Omental fat pad (tissue), 4 donors: ENCODE measurements around the gene IGF2R. TPM values are rescaled to one million over a fixed set of nuclear protein-coding genes. Genes with fewer than 3 reads are reported as not detected.

Experiments
- ATAC-seq: fragments of 150-250 bp; one replicate; pipeline ENCODE4 v1.9.1; 2016; ENCODE audit warnings: mild to moderate bottlenecking, moderate library complexity; ENCODE audit not compliant: low FRiP score
- DNase-seq: peaks from one replicate; pipeline ENCODE4 v3.0.0-alpha.2; 2019; ENCODE audit warnings: low spot score
- CTCF ChIP-seq, 3 donors: fragments of 450-650 bp; IDR thresholded peaks; one replicate each; pipeline ENCODE4 v1.5.1; 2016 to 2017; ENCODE audit warnings: antibody characterized with exemption in 3 of 3, mild to moderate bottlenecking in 3 of 3, moderate library complexity in 2 of 3
- total RNA-seq, 4 donors: library from RNA; depleted of rRNA; stranded (reverse); fragments of >200 nt; gene quantifications; one replicate each; pipeline ENCODE4 v1.1.0, GENCODE V29; 2016

IGF2R gene
- total RNA-seq, 4 donors from 2014 or later, result 69.9 to 131 (median 110) TPM

- no peak for ATAC-seq
- no peak for DNase-seq
- no peak for TF ChIP-seq CTCF (IDR thresholded peaks at IDR 0.05)
Measured at GRCh38 chr6:160051390-160051789, 82.5 kb downstream of the IGF2R start.

DNA sequence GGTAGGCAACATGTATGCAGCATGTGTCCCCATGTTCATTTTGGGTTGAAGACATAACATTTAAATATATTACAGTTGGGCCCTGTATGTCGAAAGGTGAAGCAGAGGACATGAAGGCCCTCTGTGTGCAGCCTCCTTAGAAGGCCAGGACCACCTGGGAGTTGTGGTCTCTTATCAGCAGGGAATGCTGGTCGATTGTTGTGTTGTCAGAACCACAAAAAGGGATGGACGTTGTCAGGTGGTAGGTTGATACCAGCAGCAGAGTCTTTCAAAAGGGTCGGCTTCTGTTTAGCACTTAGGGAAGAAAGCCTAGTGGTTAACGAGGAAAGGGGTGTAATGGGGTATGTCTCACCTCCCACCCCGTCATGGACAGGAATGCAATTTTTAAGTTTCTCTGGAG lies 85.4 kb downstream of the IGF2R start:
- DNase-seq, result no peak
- TF ChIP-seq CTCF (IDR thresholded peaks at IDR 0.05), result no peak
- ATAC-seq, result no peak

GRCh38 chr6:160054913-160055312 lies 86.0 kb downstream of the IGF2R start:
- ATAC-seq (no peak), DNase-seq (no peak)
- no peak for TF ChIP-seq CTCF (IDR thresholded peaks at IDR 0.05)

GRCh38 chr6:160055378-160055777 lies 86.5 kb downstream of the IGF2R start:
- ATAC-seq (no peak), DNase-seq (no peak)
- TF ChIP-seq CTCF (IDR thresholded peaks at IDR 0.05), result no peak

DNA sequence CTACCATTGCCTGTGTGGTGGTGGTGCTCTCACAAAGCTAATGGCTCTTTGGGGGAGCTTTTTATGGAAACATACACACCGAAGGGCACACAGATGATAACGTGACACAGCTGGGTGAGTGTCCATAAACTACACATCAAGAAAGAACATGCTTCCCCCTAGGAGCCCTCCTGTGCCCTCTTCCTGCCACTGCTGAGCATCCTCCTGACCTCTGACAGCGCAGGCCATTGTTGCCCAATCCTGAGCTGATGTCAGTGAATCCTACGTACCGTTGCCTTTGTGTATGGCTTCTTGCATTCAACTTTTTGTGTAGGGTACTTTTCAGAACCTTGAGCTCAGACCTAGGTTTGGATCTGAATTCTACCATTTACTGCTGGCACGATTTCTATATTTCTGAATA lies 86.9 kb downstream of the IGF2R start:
- TF ChIP-seq CTCF (IDR thresholded peaks at IDR 0.05), result no peak
- ATAC-seq (no peak), DNase-seq (no peak)

DNA sequence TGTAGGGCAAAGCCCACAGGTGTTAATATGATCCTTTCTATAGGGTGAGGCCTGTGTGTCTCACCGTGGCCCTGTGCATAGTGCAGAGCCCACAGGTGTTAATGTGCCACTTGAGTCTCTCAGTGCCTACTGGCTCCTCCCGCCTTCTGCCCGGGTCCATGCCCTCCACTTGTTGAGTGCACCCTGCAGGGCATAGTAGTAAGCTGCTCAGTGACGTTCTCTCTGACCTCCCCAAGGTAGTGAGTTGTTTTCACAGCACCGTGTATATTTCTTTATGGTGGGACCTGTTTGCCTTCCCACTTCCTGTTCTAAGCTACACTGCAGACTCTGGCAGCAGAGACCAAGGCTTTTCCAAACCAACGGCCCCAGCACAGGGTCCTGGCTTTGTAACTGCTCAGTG lies 88.2 kb downstream of the IGF2R start:
- TF ChIP-seq CTCF (IDR thresholded peaks at IDR 0.05), result no peak
- ATAC-seq (no peak), DNase-seq (no peak)

DNA sequence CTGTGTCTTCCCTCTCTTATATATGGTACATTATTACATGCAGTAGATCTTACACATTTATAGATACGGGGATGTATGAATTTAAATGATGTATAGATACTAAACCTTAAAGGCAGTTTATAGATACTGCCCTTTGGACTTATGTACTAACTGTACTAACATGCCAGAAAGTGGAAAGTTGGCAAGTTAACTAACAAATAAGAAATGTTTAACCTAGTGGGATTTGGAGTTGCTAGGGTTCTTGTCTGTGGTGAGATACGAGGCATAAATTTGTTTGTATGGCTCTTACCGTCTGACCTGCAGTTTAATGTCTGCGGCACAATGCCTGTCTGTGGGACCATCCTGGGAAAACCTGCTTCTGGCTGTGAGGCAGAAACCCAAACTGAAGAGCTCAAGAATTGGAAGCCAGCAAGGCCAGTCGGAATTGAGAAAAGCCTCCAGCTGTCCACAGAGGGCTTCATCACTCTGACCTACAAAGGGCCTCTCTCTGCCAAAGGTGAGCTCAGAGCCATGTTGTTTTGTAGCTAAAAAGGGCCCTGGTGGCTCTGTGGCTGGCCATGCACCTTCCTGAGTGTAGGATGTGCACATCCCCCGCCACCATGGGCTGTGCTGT lies 89.8 kb downstream of the IGF2R start:
- ATAC-seq (no peak), DNase-seq (no peak)
- TF ChIP-seq CTCF (IDR thresholded peaks at IDR 0.05), result no peak
